GM19193 (cell line): Measurements from ENCODE around the gene MADD.

ENCODE experiments used
- POLR2A ChIP-seq: IDR thresholded peaks from 4 replicates; pipeline ENCODE4 v1.6.1; 2011; ENCODE audit not compliant: insufficient read depth, insufficient read length; ENCODE audit errors: extremely low read depth

The MADD gene

DNA sequence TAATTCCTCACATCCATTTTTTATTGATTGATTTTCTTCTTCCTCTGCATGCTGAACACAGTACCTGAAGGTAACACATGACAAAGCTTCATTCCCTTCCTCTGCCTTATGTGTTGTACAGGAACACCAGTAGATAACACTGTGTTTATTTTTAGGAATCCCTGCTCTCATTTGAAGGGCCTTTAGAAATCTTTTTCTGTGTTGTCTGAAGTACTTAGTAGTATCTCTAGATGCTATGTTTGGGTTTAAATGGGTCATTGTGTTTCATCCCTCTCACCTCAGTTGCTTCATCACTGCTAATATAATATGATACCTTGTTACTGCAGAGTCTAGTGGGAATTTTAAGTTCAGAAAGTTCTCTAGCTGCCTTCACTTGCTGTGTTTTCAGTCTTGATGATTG, 10.2 kb downstream of the MADD start:
- no peak for TF ChIP-seq POLR2A

DNA sequence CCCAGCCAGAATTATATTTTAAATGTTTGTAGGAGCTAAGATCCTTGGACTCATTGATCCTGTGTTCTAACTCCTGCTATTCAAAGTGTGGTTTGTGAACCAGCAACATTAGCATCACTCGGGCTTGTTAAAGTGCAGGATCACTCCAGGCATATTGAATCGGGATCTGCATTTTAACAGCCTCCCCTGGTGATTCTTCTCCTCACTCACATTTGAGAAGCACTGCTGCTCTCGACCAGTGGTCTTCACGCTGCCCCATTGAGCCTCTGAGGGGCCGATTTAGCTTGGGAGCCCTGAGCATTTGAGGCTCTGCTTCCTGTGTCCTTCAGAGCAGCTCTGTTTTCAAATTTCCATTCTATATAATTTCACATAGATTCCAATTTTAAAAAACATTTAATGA, 10.9 kb downstream of the MADD start:
- TF ChIP-seq POLR2A: no peak

- TF ChIP-seq POLR2A: no peak
Observed at GRCh38 chr11:47282462-47282861, 12.5 kb downstream of the MADD start.

- no peak for TF ChIP-seq POLR2A
Observed at GRCh38 chr11:47284151-47284550, 14.2 kb downstream of the MADD start.

- TF ChIP-seq POLR2A: no peak
Observed at GRCh38 chr11:47285969-47286770, 16.2 kb downstream of the MADD start.

- TF ChIP-seq POLR2A: no peak
Observed at GRCh38 chr11:47288066-47288465, 18.1 kb downstream of the MADD start.

- no peak for TF ChIP-seq POLR2A
Observed at GRCh38 chr11:47289856-47290255, 19.9 kb downstream of the MADD start.

DNA sequence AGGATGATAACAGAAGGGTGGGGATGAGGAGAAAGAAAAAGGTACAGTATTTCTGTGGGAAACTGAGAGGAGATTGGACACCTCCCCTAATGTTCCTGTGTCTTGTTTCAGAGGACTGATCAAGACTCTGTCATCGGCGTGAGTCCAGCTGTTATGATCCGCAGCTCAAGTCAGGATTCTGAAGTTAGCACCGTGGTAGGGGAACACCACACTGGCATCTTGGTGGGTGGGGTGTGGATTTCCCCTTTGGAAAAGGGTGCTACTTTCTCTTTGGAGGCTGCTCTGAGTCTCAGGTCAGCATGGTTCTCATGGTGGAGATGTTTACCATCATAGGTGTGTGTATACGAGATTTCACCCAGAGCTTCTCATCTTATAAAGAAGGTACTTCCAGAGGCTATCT, 25.5 kb downstream of the MADD start:
- no peak for TF ChIP-seq POLR2A

GRCh38 chr11:47296045-47296444, 26.1 kb downstream of the MADD start:
- no peak for TF ChIP-seq POLR2A

DNA sequence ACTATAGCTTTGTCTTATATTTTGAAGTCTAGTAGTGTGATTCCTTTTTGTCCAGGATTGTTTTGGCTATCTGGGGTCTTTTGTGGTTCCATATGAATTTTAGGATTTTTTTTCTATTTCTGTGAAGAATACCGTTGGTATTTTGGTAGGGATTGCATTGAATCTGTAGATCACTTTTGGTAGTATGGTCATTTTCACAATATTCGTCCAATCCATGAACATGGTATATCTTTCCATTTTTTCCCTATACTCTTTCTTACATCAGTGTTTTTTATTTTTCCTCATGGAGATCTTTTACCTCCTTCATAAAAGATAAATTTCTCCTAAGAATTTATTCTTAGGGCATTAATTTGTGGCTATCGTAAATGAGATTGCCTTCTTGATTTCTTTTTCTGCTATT, 29.1 kb downstream of the MADD start:
- no peak for TF ChIP-seq POLR2A

DNA sequence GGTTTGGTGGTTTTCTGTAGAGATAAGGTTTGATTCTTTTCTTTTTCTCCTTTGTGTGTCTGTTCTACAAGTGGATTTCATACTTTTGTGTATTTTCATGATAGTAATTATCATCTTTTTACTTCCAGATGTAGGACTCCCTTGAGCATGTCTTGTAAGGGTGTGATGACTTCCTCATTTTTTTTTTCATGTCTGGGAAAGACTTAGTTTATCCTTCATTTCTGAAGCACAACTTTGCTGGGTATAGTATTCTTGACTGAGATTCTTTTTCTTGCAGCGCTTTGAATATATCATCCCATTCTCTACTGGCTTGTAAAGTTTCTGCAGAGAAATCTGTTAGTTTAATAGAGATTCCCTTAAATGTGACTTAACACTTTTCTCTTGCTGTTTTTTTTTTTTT, 32.9 kb downstream of the MADD start:
- TF ChIP-seq POLR2A: no peak

GRCh38 chr11:47305734-47306483, 36.0 kb downstream of the MADD start:
- TF ChIP-seq POLR2A: no peak

DNA sequence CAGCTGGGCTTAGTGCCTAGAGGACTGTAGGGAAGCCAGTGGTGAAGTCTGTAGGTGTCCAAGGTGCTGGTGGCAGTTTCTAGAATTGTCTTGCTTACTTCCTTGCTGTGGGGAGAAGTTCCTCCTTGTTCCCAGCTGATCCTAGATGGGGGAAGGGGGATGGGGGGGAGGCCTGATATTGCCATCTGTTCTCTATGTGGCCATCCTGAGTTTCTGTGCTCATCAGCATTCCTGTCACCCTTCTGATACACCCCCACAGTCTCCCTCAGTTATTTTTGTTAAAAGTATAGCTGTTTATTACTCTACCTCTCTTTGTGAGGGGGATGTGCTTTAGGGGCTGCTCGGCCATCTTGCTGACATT, 36.5 kb downstream of the MADD start:
- TF ChIP-seq POLR2A: no peak

- no peak for TF ChIP-seq POLR2A
Observed at GRCh38 chr11:47308050-47308823, 38.3 kb downstream of the MADD start.

DNA sequence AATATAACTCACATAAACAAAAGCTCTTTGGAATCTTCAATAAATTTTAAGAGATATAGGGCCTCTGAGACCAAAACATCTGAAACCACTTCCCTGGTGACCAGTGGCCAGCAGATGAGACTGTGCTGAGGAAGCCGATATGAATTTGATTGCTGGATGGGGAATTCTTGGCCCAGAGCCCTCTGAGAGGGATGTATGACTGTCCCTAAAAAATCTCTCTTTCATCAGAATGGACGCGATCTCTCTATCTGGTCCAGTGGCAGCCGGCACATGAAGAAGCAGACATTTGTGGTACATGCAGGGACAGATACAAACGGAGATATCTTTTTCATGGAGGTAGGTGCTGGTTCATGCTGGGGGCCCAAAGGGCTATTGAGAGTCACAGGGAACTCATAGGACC, 45.1 kb downstream of the MADD start:
- no peak for TF ChIP-seq POLR2A
